GM21447 (cell line): ENCODE data around the gene PYCARD.
"Not testable (repeated sequence)": the region's sequence is repeated elsewhere in the genome, so short reads cannot be mapped to it uniquely, and the experiment has no call there.

Source experiments
- ATAC-seq: cut with Tn5 transposase; IDR thresholded peaks from one replicate; pipeline ENCODE4 v1.9.1; 2021; ENCODE audit not compliant: unreplicated experiment

Gene PYCARD

DNA sequence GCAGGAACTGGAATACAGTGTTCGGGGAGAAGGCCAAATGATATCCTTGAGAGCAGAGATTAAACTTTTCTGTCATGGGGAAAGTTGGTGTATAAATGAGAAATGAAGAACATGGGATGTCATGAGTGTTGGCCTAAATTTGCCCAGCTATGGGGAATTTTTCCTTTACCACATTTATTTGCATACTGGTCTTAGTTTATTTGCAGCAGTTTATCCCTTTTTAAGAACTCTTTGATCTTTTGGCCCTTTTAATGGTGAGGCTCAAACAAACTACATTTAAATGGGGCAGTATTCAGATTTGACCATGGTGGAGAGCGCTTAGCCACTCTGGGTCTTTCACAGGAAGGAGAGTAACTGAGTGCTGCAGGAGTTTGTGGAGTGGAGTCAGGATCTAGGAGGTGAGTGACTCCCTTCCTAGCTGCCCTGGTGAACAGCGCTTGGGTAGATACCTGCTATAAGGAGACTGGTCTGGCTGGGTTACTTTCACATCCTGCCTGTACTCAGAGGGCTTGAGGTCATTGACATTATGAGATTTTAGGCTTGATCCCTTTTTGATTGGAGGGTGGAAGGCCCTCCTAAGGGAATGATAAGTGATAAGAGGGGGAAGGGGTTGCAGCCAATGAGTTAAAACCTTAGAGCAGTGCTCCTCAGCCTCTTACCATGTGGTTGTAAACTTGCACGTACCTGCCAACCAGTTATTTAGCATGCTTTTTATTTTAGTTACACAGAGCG is 10.7 kb downstream of the PYCARD start:
- ATAC-seq: no peak

DNA sequence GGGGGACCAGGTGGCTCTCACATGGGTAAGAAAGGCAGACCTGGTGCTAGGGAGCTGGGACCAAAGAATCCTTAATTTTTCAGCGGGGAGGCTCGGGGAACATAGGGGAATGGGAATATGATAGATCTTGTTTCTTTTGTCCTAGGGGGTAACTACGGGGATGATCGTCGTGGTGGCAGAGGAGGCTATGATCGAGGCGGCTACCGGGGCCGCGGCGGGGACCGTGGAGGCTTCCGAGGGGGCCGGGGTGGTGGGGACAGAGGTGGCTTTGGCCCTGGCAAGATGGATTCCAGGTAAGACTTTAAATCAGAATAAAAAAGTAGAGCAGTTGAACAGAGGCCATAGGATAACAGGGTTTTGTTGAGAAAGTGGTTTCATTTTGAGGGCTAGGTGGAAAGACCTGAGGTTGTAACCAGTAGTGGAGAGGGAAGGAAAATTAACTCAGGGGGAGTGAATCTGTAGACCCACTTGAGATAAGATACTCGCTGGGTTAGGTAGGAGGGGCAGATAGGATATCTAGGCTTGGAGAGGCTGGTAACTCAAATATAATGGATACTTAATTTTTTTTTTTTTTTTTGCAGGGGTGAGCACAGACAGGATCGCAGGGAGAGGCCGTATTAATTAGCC is 11.6 kb downstream of the PYCARD start:
- no peak for ATAC-seq

DNA sequence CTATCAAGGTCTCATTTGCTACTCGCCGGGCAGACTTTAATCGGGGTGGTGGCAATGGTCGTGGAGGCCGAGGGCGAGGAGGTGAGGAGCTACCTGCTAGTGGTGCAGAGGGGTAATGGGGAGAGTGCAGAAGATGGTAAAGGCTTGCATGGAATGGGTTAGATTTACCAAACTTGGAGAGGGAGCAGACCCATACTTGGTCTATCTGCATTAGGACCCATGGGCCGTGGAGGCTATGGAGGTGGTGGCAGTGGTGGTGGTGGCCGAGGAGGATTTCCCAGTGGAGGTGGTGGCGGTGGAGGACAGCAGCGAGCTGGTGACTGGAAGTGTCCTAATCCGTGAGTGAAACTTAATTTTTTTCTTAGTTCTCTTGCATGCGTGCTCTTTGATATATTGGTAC is 12.5 kb downstream of the PYCARD start:
- no peak for ATAC-seq

DNA sequence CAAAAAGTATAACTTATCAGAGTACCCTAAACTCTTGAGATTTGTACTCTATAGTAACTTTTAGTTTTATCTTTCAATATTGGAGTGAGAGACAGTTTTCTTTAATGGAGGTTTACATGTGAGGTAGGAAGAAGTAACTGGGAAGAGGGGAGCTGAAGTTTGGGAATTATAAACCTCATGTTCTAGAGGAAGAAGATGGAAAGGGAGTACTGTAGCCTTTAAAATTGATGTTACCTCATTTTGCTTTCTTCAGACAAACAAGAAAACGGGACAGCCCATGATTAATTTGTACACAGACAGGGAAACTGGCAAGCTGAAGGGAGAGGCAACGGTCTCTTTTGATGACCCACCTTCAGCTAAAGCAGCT is 13.2 kb downstream of the PYCARD start:
- ATAC-seq: no peak

DNA sequence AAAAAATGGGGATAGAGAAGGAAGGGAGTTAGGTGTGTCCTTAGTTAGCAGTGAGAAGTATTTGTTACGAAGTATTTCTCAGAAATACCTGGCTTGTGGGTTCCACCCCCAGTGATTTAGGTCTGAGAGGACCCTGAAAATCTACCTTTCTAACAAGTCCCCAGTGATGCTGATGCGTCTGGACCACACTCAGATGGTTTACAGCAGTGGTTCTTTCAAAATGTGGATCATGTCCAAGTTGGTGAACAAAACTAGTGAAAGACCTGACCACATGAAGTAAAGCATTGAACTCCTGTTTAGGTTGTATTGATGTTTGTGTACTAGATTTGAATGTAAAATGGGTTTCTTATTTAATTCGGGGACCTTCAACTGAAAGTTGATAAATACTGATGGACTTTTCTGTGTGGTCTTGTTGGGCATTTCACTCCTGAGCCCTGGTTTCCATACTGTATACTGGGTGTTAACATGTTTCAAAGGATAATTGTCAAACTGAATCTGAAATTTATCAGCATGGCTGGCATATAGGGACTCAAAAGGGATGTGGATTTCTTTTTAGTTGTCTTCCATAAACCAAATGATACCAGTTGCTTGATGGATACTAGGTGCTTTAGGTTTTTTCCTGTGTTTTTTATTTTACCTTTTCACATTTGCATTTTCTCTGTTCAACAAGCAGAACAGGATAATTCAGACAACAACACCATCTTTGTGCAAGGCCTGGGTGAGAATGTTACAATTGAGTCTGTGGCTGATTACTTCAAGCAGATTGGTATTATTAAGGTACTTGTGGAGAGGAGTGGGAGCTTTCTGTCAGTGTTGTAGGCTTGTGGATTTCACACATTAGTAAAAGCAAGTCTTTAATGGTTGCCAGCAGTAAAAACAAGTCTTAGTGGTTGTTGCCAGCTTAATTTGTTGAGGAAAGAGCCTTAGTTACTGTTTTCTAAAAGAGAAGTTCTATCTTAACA is 13.8 kb downstream of the PYCARD start:
- no peak for ATAC-seq

DNA sequence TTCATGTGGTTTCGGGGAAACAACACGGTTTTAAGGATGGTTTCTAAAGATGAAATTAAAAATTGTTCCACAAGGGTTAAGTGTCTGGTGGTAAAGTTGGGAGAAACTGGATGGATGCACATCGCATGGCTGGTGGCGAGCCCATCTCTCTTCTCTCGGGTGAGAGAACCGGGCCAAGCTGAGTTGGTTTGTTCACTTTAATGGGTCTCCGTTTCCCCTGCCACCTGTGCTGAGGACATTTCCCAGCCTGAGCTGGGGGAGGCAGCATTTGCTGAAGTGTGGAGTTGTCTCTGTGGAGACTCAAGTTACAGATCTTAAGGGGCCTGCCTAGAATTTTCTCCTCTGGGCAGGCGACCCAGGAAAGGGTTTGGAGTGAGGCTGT is 14.8 kb downstream of the PYCARD start:
- ATAC-seq: no peak

DNA sequence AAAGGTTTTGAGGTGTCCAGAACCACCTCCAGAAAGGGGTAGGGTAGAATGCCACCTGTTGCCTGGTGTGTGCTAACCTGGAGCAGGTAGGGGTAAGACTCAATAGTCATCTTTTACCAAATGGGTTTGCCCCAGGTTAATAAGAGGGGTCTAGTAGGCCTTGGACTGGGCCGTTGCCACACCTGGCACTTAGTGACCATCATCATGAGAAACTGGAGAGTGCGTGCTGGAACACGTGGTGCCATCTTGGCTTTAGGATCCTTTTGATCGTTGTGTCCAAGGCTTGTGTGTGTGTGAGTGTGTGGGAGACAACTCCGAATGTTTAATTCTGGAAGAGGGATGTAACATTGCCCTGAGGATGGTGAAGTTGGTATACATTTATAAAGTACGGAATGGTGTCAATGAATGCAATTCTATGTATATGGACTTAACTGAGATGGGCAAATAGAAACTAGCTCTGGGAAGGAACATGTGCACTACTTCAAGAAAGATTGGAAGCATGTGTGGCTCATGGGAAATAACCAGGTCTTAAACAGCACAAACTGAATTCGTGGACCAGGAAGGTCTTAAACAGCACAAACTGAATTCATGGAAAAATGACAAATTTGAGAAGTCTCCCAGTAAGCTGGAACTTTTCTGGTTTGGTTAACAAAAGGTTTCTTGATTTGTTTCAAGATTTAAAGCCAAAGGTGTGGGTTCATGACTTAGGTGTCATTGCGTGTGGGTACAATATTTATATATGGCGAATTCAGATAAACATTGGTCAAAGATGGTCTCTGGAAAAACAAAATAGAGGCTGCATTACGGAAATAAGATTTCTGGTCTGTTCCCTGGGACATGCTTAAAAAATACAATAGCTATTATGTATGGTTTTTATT is 15.4 kb downstream of the PYCARD start:
- no peak for ATAC-seq

DNA sequence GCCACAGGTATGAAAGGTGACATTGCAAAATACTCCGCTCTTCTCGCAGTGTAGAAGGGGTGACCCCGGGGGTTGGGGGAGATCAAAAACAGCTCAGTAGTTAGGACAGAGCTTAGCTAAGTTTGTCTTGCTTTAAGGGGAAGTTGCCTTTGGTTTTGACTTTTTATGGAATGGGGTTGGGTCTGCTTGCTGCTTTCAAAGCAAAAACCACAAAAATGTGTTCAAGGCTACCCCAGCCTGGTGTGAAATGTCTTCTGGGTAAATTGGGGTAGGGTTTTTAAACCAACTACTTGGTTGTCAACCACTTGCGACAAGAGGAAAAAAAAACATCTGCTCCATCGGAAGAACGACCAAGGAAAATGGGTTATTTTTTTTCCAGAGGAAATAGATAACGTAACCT is 16.4 kb downstream of the PYCARD start:
- ATAC-seq: no peak

DNA sequence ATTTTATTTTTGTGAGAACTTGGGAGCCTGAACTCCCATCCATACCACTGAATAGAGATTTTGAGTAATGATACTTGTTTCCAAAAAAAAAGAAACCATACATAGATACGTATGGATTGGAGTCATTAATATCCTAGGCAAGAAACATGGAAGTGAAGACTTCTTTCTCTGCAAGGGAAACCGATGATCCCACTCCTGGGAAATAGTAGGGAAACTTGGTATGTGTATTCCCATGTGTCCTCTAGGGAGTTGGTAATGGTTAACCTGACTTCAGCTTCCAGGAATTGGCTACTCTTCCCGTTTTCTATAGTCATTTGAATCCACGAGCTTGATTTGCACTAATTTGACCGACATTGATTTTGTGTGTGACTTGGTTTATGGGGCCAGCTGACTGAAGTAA is 17.2 kb downstream of the PYCARD start:
- no peak for ATAC-seq

DNA sequence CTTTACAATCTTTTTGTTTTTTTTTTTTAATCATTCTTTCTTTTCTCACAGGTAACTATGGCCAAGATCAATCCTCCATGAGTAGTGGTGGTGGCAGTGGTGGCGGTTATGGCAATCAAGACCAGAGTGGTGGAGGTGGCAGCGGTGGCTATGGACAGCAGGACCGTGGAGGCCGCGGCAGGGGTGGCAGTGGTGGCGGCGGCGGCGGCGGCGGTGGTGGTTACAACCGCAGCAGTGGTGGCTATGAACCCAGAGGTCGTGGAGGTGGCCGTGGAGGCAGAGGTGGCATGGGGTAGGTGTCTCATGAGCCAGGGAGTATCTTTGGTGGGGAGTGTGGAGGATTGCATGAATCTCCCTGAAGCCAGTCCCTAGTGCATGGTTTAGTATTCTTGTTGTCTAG is 17.7 kb downstream of the PYCARD start:
- ATAC-seq: no peak

DNA sequence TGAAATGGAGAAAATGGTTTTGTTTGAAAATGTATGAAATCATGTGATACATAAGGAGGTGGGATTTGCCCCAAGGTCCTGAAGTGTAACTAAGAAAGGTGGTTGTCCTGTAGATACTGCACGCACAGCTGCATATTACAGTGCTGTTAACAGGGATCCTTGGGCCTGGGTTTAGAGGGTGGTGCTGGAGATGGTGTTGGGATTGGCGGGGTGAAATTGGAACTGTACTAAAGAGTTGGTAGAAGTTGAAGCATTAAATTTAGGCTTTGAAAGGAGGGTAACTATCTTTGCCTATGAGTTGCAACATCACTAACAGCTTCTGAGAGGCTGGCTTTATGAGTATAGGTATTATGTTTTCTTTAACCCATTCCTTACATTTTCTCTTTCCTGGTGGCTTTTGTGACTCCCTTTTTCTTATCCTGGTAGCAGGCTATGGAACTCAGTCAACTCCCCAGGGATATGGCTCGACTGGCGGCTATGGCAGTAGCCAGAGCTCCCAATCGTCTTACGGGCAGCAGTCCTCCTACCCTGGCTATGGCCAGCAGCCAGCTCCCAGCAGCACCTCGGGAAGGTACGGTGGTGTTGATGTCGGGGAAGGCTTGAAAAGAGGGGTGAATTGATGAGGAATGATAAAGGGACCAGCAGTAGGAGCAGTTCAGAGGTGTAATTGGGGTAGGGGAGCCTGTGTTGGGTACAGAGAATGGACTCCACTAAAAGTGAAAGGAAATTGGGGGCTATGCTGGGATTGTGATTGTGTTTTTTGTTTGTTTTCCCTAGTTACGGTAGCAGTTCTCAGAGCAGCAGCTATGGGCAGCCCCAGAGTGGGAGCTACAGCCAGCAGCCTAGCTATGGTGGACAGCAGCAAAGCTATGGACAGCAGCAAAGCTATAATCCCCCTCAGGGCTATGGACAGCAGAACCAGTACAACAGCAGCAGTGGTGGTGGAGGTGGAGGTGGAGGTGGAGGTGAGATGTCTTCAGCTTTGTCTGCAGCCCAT is 18.8 kb downstream of the PYCARD start:
- no peak for ATAC-seq

DNA sequence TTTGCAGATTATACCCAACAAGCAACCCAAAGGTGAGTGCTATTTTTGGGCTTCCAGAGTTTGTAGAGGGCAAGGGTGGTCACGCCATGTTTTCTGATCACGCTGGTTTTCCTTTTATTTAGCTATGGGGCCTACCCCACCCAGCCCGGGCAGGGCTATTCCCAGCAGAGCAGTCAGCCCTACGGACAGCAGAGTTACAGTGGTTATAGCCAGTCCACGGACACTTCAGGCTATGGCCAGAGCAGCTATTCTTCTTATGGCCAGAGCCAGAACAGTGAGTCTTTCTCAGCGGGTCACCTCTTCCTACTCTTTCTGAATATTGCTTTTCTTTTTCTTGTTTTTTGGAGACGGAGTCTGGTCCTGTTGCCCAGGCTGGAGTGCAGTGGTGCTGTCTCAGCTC is 20.2 kb downstream of the PYCARD start:
- ATAC-seq: no peak

DNA sequence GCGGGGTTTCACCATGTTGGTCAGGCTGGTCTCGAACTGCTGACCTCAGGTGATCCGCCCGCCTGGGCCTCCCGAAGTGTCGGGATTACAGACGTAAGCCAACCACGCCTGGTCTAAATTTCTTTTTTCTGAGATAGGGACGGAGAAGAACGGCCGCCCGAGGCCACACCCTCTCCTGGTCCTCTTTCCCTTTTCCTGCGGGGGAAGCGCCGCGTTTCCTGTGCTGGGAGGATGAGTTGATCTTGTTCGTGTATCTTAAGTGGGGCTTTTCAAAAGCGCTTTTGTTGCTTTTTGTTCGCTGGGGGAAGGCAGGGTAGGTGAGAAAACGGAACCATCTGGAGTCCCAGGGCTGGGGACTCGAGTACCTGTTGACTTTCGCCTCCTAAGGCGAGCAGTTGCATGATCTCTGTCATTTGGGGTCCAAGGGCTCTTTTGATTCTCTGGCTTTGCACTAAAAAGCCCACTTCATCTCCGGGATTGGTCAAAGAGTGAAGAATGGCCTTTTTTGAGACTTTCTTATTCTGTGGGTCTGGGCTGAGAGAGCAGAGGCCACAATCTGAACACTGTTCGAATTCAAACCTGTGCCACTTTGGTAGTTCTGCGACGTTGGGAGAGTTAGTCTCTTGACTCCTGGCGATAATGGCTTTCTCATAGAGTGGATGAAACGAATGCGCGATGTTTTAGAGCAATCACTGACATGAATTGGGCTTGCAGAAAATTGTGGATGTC is 21.3 kb downstream of the PYCARD start:
- no peak for ATAC-seq

DNA sequence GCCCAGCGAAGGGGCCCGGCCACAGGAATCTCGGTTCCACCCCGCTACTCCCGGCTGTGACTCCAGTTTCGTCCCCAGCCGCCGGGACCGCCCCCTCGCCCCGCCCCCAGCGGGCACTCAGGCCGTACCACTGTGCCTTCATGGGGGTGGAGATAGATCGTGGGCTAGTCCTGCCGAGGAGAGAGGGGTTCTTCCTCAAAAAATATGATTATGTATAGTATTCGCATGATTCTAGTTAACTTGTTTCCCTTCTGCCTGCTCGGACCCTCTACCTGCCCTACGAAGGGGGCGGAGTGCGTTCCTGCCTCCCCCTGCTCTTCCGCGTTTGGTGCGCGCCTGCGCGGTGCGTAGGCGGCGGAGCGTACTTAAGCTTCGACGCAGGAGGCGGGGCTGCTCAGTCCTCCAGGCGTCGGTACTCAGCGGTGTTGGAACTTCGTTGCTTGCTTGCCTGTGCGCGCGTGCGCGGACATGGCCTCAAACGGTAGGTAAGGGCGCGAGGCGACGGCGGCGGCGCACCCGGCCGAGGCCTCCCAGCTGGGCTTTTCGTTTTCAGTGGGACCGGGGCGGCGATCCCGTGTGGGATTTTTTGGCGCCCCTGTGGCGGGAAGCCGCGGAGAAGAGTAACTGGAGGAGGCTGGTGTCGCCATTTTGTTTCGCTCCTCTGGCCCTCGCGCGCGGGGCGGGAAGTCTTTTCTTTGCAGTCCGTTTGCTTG is 22.7 kb downstream of the PYCARD start, which contains the start of gene FUS:
FUS (plus strand) TSS at position 393 of the 713 bp plus-strand sequence; CDS start at position 469, 76 bp downstream.
- ATAC-seq: peak; percentile 43

DNA sequence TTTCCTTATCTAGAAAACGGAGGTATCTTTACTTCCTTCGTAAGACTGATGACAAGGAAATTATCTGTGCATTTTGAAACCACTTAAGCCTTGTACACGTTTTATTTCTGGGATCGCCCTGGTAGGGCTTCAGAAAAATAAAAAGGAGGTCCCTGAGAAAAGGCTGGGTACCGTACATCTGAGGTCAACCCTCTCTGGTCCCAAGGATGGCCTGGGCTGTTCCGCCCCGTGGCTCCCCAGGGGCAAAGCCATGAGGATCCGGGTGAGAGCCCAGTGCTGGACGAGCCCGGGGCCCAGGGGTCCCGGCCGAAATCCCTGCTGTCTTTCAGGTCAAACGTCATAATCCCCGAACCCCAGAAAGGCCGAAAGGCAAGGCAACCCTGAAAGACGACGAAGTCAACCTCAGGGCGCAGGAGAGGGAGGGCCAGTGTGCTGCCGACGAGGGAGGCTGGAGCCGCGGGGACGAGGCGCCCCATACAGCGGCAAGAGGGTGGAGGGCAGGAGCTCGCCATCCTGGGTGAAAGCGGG is 23.3 kb downstream of the PYCARD start:
- ATAC-seq: peak; percentile 0

DNA sequence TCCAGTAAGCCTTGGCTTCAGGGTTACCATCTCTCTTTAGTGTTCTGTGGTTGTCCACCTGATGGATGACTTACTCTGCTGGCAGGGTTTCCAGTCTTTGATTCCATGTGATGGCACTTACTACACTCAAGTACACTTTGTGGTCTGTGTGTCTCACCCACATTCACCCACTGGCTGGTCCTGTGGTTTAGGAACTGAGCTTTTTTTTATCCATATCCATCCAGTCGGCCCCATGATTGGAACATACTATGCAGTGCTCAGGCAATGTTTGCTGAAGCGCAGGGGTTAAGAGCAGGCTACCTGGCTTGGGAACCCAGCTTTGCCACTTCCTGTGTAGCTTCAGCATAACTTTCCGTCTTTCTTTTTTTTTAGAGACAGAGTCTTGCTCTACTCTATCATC is 25.4 kb downstream of the PYCARD start:
- no peak for ATAC-seq

DNA sequence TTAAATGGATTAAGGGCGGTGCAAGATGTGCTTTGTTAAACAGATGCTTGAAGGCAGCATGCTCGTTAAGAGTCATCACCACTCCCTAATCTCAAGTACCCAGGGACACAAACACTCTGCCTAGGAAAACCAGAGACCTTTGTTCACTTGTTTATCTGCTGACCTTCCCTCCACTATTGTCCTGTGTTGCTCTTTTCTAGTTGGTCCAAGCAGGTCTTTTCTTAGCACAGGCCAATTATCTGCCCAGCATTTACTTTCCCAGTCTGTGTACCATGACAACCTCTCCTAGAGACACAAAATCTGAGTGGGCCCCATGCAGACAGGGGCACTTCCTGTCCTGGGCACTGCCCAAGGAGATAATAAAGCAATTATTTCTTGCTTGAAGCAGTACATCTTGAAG is 32.5 kb downstream of the PYCARD start:
- ATAC-seq: not testable (repeated sequence)

DNA sequence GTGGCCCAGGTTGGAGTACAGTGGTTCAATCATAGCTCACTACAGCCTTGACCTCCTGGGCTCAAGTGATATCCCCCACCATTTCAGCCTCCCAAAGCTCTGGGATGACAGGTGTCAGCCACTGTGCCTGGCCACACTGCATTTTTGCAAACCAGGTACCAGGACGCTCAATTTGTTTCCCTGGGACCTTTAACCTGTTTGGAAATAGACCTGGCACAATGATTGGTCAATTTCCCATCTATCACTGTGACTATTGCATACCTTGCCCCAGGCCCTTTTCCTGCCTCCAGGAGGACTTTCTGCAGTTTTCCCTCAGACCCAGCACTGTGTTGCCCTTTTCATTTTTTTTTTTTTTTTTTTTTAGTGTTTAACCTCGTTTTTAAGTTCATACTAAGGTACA is 33.7 kb downstream of the PYCARD start:
- ATAC-seq: no peak
